ENCODE data around the gene GRID2IP.

Gene GRID2IP

GRCh38 chr7:6562106-6562505, 10.8 kb upstream of the GRID2IP start:
- DNase-seq (ENCODE audit: low spot score), result no peak

- no peak for DNase-seq (ENCODE audit: low spot score)
Observed at GRCh38 chr7:6559896-6560295, 8.6 kb upstream of the GRID2IP start.

DNA sequence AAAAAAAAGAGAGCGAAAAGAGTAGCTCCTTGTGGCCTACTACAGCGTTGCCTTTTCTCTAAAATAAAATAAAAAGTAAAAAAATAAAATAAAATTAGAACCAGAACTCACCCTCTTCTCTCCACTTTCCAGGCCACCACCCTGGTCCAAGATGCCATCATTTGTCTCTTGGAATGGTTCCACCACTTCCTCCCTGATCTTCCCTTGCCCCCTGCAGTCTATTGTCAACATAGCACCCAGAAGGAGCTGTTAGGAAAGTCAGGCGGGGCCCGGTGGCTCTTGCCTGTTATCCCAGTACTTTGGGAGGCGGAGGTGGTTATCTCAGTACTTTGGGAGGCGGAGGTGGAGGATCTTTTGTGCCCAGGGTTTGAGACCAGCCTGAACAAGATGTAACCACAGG, 7.6 kb upstream of the GRID2IP start:
- no peak for DNase-seq (ENCODE audit: low spot score)

- no peak for DNase-seq (ENCODE audit: low spot score)
Observed at GRCh38 chr7:6556196-6556595, 4.9 kb upstream of the GRID2IP start.

DNA sequence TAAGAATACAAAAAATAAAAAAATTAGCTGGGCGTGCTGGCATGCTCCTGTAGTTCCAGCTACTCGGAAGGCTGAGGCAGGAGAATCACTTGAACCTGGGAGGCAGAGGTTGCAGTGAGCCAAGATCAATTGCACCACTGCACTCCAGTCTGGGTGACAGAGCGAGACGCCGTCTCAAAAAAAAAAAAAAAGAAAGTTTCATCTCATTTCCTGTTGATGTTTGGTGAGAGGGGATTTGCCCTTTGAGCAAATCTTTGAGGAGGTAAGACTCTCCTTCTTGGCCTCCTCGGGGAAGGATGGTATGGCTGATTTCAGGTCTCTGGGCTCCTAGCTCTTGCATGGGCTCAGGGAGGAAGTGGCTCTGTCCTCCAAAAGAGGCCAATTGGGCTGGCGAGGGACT, 3.6 kb upstream of the GRID2IP start:
- DNase-seq (ENCODE audit: low spot score), result no peak

- no peak for DNase-seq (ENCODE audit: low spot score)
Observed at GRCh38 chr7:6553448-6554044, 2.3 kb upstream of the GRID2IP start.

- no peak for DNase-seq (ENCODE audit: low spot score)
Observed at GRCh38 chr7:6547400-6547799, 3.9 kb downstream of the GRID2IP start.

DNA sequence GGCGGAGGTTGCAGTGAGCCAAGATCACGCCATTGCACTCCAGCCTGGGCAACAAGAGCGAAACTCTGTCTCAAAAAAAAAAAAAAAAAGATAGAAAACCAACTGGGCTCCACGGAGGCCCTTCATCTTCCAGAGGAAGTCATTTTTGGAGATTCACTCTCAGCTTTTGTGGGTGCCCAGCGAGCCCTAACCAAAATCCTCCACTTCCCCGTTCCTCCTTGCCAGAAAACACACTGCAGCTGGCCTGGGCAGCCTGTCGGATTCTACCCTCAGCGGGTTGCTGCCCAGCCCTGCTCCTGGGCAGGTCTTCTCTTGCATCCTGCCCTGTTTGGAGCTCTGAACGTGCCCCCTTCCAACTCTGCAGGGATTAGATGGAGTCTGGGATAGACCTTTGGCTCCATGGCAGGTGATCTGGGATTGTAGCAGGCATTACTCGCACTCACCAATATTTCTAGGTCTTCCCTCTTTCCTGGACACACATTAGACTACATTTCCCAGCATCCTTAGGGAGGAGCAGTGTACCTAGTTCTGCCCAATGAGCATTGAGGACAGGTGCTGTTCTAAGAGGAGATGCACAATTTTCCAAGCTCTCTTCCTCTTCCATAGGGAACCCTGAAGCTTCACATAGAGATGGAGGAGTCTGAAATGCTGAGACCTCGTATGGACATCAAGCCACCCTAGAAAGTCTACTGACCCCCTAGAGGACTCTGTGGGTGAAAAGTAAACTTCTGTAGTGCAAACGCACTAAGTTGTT, 4.6 kb downstream of the GRID2IP start:
- DNase-seq (ENCODE audit: low spot score), result no peak

DNA sequence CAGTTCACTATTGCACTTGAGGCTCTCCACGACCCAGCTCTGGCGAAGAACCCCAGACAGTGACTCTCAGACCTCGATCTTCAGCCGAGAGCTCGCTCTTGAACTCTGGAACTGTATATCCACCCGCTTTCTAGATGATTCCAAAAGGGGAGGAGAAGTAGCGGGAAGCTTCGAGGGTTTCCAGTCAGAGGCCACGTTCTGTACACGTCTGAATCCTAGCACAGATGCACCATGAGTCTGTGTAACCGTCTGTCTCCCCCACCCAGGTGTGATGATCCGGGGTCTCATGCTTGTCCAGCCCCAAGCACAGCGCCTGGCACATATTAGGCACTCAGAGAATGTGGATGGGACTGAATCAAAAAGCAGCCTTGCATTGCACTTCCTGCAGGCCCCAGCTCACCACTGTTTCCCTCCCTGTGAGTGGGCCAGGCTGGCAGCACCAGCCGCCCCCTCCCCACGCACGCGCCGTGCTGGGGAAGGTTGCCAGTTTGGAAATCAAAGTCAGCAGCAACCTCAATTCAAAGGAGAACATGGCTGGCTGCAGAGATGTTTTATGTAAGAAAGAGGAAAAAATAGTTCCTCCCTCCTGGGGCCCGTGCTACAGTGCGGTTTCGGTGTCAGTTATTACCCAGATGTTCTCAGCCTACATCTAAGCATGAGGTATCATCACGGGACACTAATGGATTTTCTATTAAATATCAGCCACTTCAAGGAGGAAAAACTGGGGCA, 5.7 kb downstream of the GRID2IP start:
- no peak for DNase-seq (ENCODE audit: low spot score)

DNA sequence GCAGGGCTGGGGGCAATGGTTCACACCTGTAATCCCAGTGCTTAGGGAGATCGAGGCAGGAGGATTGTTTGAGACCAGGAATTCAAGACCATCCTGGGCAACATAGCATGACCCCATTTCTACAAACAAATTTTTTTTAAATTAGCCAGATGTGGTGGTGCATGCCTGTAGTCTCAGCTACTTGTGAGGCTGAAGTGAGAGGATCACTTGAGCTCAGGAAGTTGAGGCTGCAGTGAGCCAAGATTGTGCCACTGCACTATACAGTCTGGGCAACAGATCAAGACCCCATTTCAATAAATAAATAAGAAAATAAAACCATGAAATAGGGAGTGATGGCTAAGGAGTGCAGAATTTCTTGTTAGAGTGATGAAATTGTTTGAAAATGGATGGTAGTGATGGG, 8.9 kb downstream of the GRID2IP start:
- DNase-seq (ENCODE audit: low spot score), result no peak

DNA sequence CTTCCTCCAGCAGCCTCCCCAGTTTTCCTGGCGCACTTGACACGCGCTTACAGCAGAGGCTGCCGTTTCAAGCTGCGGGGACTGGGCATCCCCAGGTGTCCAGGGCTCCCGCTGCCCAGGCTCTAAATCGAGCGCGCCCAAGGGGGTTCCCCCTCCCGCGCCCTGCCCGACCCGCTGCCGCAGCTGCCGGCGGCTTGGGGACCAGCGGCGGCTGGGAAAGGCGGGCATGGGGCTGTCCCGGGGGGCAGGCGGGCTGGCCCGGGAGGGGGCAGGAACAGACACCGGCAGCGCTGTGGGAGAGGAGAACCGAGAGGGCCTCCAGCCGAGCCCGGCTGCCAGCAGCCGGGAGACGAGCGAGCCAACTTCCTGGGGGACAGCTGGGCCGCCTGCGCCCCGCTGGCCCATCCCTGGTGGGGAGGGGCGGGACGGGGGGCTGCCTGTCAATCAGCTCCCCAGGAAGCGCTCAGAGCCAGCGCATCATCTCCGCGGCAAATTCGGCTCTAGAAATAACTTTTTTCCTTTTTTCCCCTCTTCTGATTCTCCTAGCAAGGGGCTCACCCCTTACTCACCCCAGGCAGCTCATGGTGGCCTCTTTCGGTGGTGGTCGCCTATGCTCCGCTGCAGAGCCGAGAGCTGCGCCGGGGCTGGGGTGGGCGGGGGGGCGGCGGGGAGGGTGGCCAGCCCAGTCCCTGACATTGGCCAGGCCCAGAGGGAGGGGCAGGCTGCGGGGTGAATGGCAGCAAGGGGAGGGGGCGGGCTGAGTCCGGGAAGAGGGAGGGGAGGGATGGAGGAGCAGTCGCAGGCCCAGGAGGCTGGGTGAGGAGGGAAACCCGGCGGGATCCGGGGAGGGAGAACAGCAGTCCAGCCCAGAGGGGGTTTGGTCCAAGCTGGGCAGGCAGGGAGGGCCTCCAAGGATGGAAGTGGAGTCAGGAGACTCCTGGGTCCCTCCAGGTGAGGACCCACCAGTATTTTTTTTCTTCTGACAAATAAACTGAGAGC, 14.7 kb downstream of the GRID2IP start:
- DNase-seq (ENCODE audit: low spot score), result no peak

- peak; percentile 15 for DNase-seq (ENCODE audit: low spot score)
Observed at GRCh38 chr7:6533893-6534495, 17.3 kb downstream of the GRID2IP start.

DNA sequence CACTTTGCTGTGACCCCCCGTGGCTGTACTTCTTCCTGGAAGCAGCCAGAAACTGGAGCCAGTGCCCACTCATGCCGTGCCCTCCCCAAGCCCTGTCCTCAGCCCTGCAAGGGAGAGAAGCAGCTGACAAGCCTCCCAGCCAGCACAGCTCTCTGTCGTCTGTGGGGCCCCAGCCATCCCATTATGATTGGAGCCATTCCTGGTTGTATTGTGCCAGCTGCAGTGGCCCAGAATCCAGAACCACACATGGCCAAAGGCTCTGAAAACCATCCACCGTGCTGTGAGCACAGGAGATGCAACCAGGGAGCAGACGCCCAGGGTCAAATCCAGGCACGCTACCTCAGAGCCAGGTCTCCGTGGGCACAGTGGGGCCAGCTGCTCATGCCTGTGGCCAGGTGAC, 18.7 kb downstream of the GRID2IP start:
- DNase-seq (ENCODE audit: low spot score), result no peak

GRCh38 chr7:6531492-6532279, 19.6 kb downstream of the GRID2IP start:
- no peak for DNase-seq (ENCODE audit: low spot score)

GRCh38 chr7:6530626-6531491, 20.4 kb downstream of the GRID2IP start:
- DNase-seq (ENCODE audit: low spot score), result peak; percentile 25

GRCh38 chr7:6529643-6530042, 21.6 kb downstream of the GRID2IP start:
- DNase-seq (ENCODE audit: low spot score), result no peak

- no peak for DNase-seq (ENCODE audit: low spot score)
Observed at GRCh38 chr7:6528401-6529130, 22.7 kb downstream of the GRID2IP start.

DNA sequence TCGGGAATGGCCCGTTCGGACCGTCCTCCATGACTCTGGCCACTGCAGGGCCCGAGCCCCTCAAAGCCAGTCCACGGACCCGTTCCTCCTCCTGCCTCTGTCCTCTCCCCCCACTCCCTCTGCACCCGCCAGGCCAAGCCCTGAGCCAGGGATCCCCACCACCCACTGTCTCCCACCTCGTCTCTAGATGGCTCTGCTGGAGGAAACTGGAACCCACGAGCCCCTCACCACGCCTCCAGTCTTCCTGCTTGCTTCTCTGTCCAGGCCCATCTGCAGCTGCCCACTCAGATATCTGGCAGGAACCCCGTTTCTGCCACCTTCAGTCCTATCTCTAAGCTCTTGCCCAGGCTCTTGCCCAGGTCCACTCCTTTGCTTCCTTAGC, 24.3 kb downstream of the GRID2IP start:
- no peak for DNase-seq (ENCODE audit: low spot score)
